ENCODE results near the gene OR6S1. TPM values are rescaled to one million over a fixed set of nuclear protein-coding genes. Genes with fewer than 3 reads are reported as not detected.

Gene OR6S1
- total and polyA plus RNA-seq, 11 donors: not detected

GRCh38 chr14:20610002-20610765 lies 31.3 kb downstream of the OR6S1 start:
- Histone ChIP-seq H3K4me3 (peak overlapping the region; percentile 61 to 97 (median 84)), H3K27ac (peak overlapping the region in 9 of 12 donors; percentile 20 to 86 (median 60)), H3K36me3 (no peaks in the 10 kb centered on the region), H3K9me3 (no peaks in the 10 kb centered on the region), H3K27me3 (no peaks in the 10 kb centered on the region), H3K4me1 (peaks cover 0 to 48% (median 7%) of the 10 kb centered on the region in 12 donors)
- WGBS, 4 donors: 5 to 10% (median 8%) methylated on average over 27 of the region's 27 CpGs
- peak; percentile 35 to 80 (median 65) for ATAC-seq
- intact Hi-C loops (cut with DNase I): loop anchor here in 9 of 10 donors (1.0 to 10.0 kb wide), 14 partner anchors 72 to 485 kb away; partner anchors contain the start of genes APEX1 (in 2 of the 9), RNASE4 (in 2 of the 9), TEP1 (in 2 of the 9) and ZNF219 (in 2 of the 9)
- peak; percentile 74 to 83 (median 80) for DNase-seq
- TF ChIP-seq POLR2A (IDR thresholded peaks at IDR 0.05): no peak
- no peak for TF ChIP-seq CTCF (IDR thresholded peaks at IDR 0.05)

GRCh38 chr14:20609215-20610001 lies 32.1 kb downstream of the OR6S1 start:
- WGBS, 4 donors: 0 to 1% (median 1%) methylated on average over 44 of the region's 44 CpGs
- ATAC-seq (peak; percentile 21 to 59 (median 48)), DNase-seq (peak in 4 of 5 donors; percentile 54 to 68 (median 63))
- H3K4me3 ChIP-seq: peak overlapping the region; percentile 61 to 97 (median 84)
- TF ChIP-seq POLR2A (IDR thresholded peaks at IDR 0.05) (no peak), CTCF (IDR thresholded peaks at IDR 0.05) (peak; percentile 89 to 99 (median 94))
- H3K27ac ChIP-seq: peak overlapping the region in 9 of 12 donors; percentile 20 to 86 (median 60)
- no peaks in the 10 kb centered on the region for H3K36me3 ChIP-seq
- intact Hi-C loops (cut with DNase I): loop anchor here (1.0 to 10.0 kb wide), 25 partner anchors 73 to 485 kb away; partner anchors contain the start of genes TEP1 (in 7 of the 10), APEX1 (in 5 of the 10), OSGEP (in 3 of the 10) and PARP2 (in 3 of the 10)
- no peaks in the 10 kb centered on the region for H3K27me3 ChIP-seq
- no peaks in the 10 kb centered on the region for H3K9me3 ChIP-seq
- peaks cover 0 to 40% (median 5%) of the 10 kb centered on the region in 12 donors for H3K4me1 ChIP-seq

GRCh38 chr14:20608383-20609110 lies 32.9 kb downstream of the OR6S1 start:
- H3K27ac ChIP-seq: no peak overlapping the region
- peak overlapping the region in 1 of 12 donors; percentile 90 for H3K4me3 ChIP-seq
- H3K9me3 ChIP-seq: no peaks in the 10 kb centered on the region
- H3K4me1 ChIP-seq: peaks cover 0 to 31% (median 5%) of the 10 kb centered on the region in 12 donors
- TF ChIP-seq POLR2A (IDR thresholded peaks at IDR 0.05) (no peak), CTCF (IDR thresholded peaks at IDR 0.05) (no peak)
- no peaks in the 10 kb centered on the region for H3K36me3 ChIP-seq
- 60 to 69% (median 64%) methylated on average over 7 of the region's 7 CpGs for WGBS, 4 donors
- DNase-seq (no peak), ATAC-seq (no peak)
- intact Hi-C loops (cut with DNase I): loop anchor here (1.0 to 10.0 kb wide), 17 partner anchors 76 to 282 kb away; partner anchors contain the start of genes TEP1 (in 5 of the 10), APEX1 (in 3 of the 10), OSGEP (in 3 of the 10) and PARP2 (in 2 of the 10)
- no peaks in the 10 kb centered on the region for H3K27me3 ChIP-seq

Measured in heart left ventricle (tissue), 16 donors.